ENCODE measurements around the gene MAPK12. TPM values are rescaled to one million over a fixed set of nuclear protein-coding genes. Genes with fewer than 3 reads are reported as not detected.

The MAPK12 gene
- total and polyA plus RNA-seq, 9 of the 15 experiments (the other 6 are each of a cell fraction or from before 2014, with no cell fraction given) = 0.79 to 71.5 (median 32.8) TPM

GRCh38 chr22:50256258-50256862 is 5.1 kb downstream of the MAPK12 start:
- H3K4me2 ChIP-seq (ENCODE audit: insufficient read depth, low read length) = no peak overlapping the region
- H3K4me1 ChIP-seq (replicated peaks in 1 of 2; ENCODE audit: control insufficient read depth in 2 of 2, insufficient read depth in 2 of 2, low read length in 2 of 2) = peaks cover 0 to 90% of the 10 kb centered on the region in 2 experiments; a peak in 3 of 5 replicates
- DNase-seq (ENCODE audit: extremely low read depth in 1 of 4, low spot score in 3 of 4) (no peak), ATAC-seq (no peak), FAIRE-seq (no peak)
- WGBS (ENCODE audit: insufficient coverage, low coverage, missing lambda C conversion rate) = 96% methylated on average over 7 of the region's 12 CpGs
- no TSS peak for BruUV-seq (replicated peaks)
- no peaks in the 10 kb centered on the region for H3K9me3 ChIP-seq (replicated peaks; ENCODE audit: control insufficient read depth, insufficient read depth, low read depth, low read length)
- no peak overlapping the region for H3K4me3 ChIP-seq
- POLR2A ChIA-PET = interaction anchor here (0.6 to 1.2 kb wide), 3 partner anchors 11 to 47 kb away, joined by 3 to 4 read pairs (median 3); no protein-coding TSS in a partner anchor
- in situ Hi-C loops (cut with MboI) (no loop called here), intact Hi-C loops (cut with micrococcal nuclease) (no loop called here)
- no peak overlapping the region for H3K9ac ChIP-seq (ENCODE audit: insufficient read depth in 1 of 2, low read depth in 2 of 2, low read length in 2 of 2)
- H3K9me1 ChIP-seq (ENCODE audit: control insufficient read depth, insufficient read depth, low read length) = no peaks in the 10 kb centered on the region
- H3K36me3 ChIP-seq (ENCODE audit: control insufficient read depth, insufficient read depth, low read length) = peaks cover 60% of the 10 kb centered on the region; the same call in 1 of the 3 replicates
- peaks cover 27% of the 10 kb centered on the region for H3K79me2 ChIP-seq (ENCODE audit: control insufficient read depth, insufficient read depth, low read length)
- no peak overlapping the region for H3K27ac ChIP-seq (ENCODE audit: extremely low read depth, low read depth, low read length)
- CTCF ChIA-PET (ENCODE audit: low intra/inter-chr PET ratio) = no interaction called here
- H4K20me1 ChIP-seq (replicated peaks; ENCODE audit: control insufficient read depth, insufficient read depth, low read length) = no peaks in the 10 kb centered on the region
- TF ChIP-seq ZEB2 (IDR thresholded peaks at IDR 0.05) (no peak), CBFA2T3 (IDR thresholded peaks at IDR 0.05) (no peak), RBFOX2 (IDR thresholded peaks at IDR 0.05; ENCODE audit: low read depth, low read length) (peak; percentile 58; the same call in 1 of the 2 replicates), SMARCE1 (IDR thresholded peaks at IDR 0.05) (no peak), ZNF133 (CRISPR knock-in tag; IDR thresholded peaks at IDR 0.05) (no peak), THRAP3 (IDR thresholded peaks at IDR 0.05; ENCODE audit: borderline replicate concordance) (no peak), ARID3A (IDR thresholded peaks at IDR 0.05; ENCODE audit: borderline replicate concordance, low read depth, low read length) (no peak), ZHX1 (conservative IDR thresholded peaks at IDR 0.05; ENCODE audit: low read length) (no peak), ETS2 (tag; IDR thresholded peaks at IDR 0.05; ENCODE audit: borderline replicate concordance, poor library complexity, severe bottlenecking) (no peak), OTX1 (CRISPR knock-in tag; IDR thresholded peaks at IDR 0.05) (no peak), FUS (optimal IDR thresholded peaks at IDR 0.05; ENCODE audit: low read depth, low read length) (no peak), FIP1L1 (IDR thresholded peaks at IDR 0.05; ENCODE audit: low read depth, low read length, poor library complexity, severe bottlenecking) (no peak), CBX2 (IDR thresholded peaks at IDR 0.05; ENCODE audit: insufficient read depth, low read length, poor library complexity, severe bottlenecking) (no peak), SMAD2 (IDR thresholded peaks at IDR 0.05; ENCODE audit: low read depth, low read length) (no peak), ESRRB (CRISPR knock-in tag; IDR thresholded peaks at IDR 0.05; ENCODE audit: borderline replicate concordance) (no peak), CEBPB (tag; IDR thresholded peaks at IDR 0.05) (no peak), POLR2G (IDR thresholded peaks at IDR 0.05; ENCODE audit: low read depth, low read length) (0 out of 2 replicates have a peak, but pooled peaks have one; percentile 25)
- TF ChIP-seq, protein P1, sequence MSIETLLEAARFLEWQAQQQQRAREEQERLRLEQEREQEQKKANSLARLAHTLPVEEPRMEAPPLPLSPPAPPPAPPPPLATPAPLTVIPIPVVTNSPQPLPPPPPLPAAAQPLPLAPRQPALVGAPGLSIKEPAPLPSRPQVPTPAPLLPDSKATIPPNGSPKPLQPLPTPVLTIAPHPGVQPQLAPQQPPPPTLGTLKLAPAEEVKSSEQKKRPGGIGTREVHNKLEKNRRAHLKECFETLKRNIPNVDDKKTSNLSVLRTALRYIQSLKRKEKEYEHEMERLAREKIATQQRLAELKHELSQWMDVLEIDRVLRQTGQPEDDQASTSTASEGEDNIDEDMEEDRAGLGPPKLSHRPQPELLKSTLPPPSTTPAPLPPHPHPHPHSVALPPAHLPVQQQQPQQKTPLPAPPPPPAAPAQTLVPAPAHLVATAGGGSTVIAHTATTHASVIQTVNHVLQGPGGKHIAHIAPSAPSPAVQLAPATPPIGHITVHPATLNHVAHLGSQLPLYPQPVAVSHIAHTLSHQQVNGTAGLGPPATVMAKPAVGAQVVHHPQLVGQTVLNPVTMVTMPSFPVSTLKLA (conservative IDR thresholded peaks at IDR 0.05) = no peak
- no peaks in the 10 kb centered on the region for H3K27me3 ChIP-seq (ENCODE audit: control insufficient read depth in 2 of 2, insufficient read depth in 2 of 2, low read length in 2 of 2)
- no peak overlapping the region for H2AFZ ChIP-seq (ENCODE audit: low read depth, low read length)
